Astrocyte of the cerebellum (primary cell): ENCODE results near the gene EDIL3.
A peak's percentile ranks its signal among the peaks of the same experiment; 100 is the strongest.

ENCODE experiments used
- DNase-seq: peaks from one replicate; pipeline ENCODE4 v3.0.0-alpha.2; 2011; ENCODE audit warnings: low read depth
- H3K4me3 ChIP-seq: 2 replicates; pipeline ENCODE4 v1.5.1; 2011; ENCODE audit warnings: mild to moderate bottlenecking, low read depth, low read length, moderate library complexity
- in situ Hi-C: cut with HindIII; loops from 2 replicates; pipeline ENCODE4 v1.10.0; 2017; ENCODE audit warnings: low sequenced_read_pairs
- TF ChIP-seq, protein P1 (sequence below): IDR thresholded peaks from 2 replicates; pipeline ENCODE4 v1.5.1; 2012; ENCODE audit warnings: low read length, low read depth, moderate library complexity, mild to moderate bottlenecking; ENCODE audit errors: missing control alignments

EDIL3 gene, protein sequence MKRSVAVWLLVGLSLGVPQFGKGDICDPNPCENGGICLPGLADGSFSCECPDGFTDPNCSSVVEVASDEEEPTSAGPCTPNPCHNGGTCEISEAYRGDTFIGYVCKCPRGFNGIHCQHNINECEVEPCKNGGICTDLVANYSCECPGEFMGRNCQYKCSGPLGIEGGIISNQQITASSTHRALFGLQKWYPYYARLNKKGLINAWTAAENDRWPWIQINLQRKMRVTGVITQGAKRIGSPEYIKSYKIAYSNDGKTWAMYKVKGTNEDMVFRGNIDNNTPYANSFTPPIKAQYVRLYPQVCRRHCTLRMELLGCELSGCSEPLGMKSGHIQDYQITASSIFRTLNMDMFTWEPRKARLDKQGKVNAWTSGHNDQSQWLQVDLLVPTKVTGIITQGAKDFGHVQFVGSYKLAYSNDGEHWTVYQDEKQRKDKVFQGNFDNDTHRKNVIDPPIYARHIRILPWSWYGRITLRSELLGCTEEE

GRCh38 chr5:84384604-84385575, at the start of gene EDIL3:
Gene EDIL3, minus strand, starts transcription at chr5:84384880. Its CDS starts 506 bp downstream, at chr5:84384374.
- no peak for DNase-seq
- in situ Hi-C loops: no loop called here
- TF ChIP-seq, protein P1, sequence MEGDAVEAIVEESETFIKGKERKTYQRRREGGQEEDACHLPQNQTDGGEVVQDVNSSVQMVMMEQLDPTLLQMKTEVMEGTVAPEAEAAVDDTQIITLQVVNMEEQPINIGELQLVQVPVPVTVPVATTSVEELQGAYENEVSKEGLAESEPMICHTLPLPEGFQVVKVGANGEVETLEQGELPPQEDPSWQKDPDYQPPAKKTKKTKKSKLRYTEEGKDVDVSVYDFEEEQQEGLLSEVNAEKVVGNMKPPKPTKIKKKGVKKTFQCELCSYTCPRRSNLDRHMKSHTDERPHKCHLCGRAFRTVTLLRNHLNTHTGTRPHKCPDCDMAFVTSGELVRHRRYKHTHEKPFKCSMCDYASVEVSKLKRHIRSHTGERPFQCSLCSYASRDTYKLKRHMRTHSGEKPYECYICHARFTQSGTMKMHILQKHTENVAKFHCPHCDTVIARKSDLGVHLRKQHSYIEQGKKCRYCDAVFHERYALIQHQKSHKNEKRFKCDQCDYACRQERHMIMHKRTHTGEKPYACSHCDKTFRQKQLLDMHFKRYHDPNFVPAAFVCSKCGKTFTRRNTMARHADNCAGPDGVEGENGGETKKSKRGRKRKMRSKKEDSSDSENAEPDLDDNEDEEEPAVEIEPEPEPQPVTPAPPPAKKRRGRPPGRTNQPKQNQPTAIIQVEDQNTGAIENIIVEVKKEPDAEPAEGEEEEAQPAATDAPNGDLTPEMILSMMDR: no peak
- H3K4me3 ChIP-seq: peak within 1 kb of the TSS; percentile 83

DNA sequence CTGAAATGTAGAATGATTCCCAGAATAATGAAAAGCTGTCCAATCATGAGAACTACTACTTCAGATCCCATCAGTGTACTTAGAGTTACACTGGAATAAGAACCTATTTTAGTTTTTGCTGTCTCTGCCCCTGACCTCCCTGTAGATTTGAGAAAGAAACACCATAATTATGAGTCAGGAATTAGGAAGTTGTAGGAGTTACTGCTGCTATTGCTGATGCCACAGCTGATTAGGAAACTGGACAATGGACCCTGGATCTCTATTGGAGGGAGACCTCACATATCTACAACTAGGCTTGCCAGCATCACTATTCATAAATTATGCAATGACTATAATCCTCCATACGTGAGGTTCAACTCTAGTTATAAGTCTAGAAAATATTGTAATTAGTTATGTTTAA, 48.8 kb upstream of the EDIL3 start:
- H3K4me3 ChIP-seq: no peak overlapping the region
- in situ Hi-C loops: no loop called here
- TF ChIP-seq, protein P1: no peak
- DNase-seq: no peak

DNA sequence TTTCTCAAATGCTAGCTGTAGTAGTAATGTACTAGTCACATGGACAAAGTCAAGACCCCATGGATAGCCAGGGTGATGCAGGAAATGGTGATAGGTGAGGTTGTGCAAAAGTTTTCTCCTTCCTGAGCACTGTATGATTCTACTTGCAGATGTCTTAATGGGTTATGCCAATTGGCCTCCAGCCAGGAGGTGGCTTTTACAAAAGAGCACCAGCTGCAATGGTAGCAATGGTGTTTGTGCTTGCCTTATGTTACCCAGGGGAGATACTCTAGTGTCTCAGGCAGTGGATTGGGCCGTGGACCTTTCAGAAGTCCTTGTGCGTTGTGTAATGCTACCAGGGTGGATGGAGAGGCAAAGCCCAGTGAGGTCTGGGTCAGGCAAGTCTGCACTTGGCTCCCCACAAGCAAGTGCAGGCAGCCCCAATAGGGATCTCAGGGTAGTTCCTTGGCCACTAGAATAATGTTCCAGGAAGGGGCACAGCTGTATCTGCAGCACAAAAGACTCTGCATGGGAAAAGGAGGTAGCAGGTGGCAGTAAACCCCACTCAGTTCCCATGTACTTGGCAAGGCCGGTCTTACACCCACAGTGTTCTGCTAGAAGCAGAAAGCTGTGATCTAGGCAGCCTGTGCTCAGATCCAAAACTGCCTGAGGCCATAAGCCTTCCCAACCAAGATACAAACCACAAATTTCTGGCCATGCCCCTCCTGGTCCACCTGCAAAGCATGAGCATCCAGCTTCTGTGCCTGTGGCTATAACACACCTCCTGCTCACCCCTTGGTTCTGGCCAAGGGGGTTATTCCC, 46.4 kb upstream of the EDIL3 start:
- no peak for DNase-seq
- in situ Hi-C loops: no loop called here
- no peak overlapping the region for H3K4me3 ChIP-seq
- TF ChIP-seq, protein P1: no peak

- TF ChIP-seq, protein P1: no peak
- no peak for DNase-seq
- in situ Hi-C loops: no loop called here
- H3K4me3 ChIP-seq: no peak overlapping the region
Observed at GRCh38 chr5:84430079-84430478, 45.4 kb upstream of the EDIL3 start.

DNA sequence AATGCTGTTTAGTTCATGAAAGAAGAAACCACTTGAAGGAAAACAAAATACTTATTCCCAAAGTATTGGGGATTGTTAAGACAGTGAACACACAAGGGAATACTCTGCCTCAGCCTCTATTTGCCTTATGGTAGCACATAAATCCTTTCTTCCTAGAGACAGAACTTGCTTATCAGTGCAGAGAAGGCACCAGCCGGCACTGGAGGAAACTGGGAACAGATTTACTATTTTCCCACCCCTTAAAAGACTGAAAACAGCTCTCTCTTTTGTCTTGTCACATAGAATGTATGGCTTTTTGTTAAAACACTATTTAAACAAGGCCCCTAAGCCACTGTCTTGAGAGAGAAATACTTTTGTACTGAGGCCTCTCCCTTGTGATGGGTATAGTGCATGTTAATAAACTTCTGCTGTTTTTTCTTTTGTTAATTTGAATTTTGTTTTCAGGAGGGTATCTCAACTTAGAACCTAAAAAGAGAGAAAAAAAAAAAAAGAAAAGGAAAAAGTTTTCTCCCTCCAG, 40.7 kb upstream of the EDIL3 start:
- no peak for DNase-seq
- TF ChIP-seq, protein P1: no peak
- in situ Hi-C loops: no loop called here

More for the DNA sequence above, 40.7 kb upstream of the EDIL3 start:
- H3K4me3 ChIP-seq: no peak overlapping the region
